K562 (cell line): ENCODE data around the gene SPINK8.

Experiments used
- CREM ChIP-seq: IDR thresholded peaks from 2 replicates; pipeline ENCODE4 v1.6.1; 2014; ENCODE audit warnings: antibody characterized with exemption, low read depth
- EZH2 ChIP-seq: IDR thresholded peaks from 2 replicates; pipeline ENCODE4 v1.6.1; 2012; ENCODE audit warnings: low read depth, mild to moderate bottlenecking, inconsistent platforms, low read length, borderline replicate concordance
- HSF4 ChIP-seq: fragments of 250-450 bp; sonication (Bioruptor Pico); IDR thresholded peaks from 2 replicates; pipeline ENCODE4 v2.1.2; 2022; ENCODE audit warnings: mild to moderate bottlenecking, moderate library complexity, borderline replicate concordance
- JUNB ChIP-seq: fragments of 450-650 bp; formaldehyde crosslinking; conservative IDR thresholded peaks from 2 replicates; pipeline ENCODE4 v1.4.0; 2020; ENCODE audit warnings: mild to moderate bottlenecking
- KDM1A ChIP-seq, 2 experiments: fragments of 450-650 bp; IDR thresholded peaks; 2 replicates each; pipeline ENCODE4 v1.6.1; 2016; ENCODE audit warnings: mild to moderate bottlenecking in 2 of 2
- POLR2AphosphoS5 ChIP-seq: IDR thresholded peaks from 2 replicates; pipeline ENCODE4 v1.6.1; 2011; ENCODE audit warnings: mild to moderate bottlenecking, low read depth, low read length, moderate library complexity; ENCODE audit not compliant: control insufficient read depth, insufficient read depth
- TAF9B ChIP-seq: fragments of 450-650 bp; IDR thresholded peaks from 2 replicates; pipeline ENCODE4 v1.6.1; 2018; ENCODE audit warnings: mild to moderate bottlenecking; ENCODE audit not compliant: partially characterized antibody
- ZKSCAN8 ChIP-seq: fragments of 200-800 bp; sonication (Bioruptor generic); IDR thresholded peaks from 2 replicates; pipeline ENCODE4 v1.6.1; 2016; ENCODE audit warnings: missing genetic modification characterization, missing compliant biosample characterization
- ZNF274 ChIP-seq: IDR thresholded peaks from 2 replicates; pipeline ENCODE4 v1.6.1; 2011; ENCODE audit warnings: low read depth, mild to moderate bottlenecking, low read length, moderate library complexity, borderline replicate concordance

GRCh38 chr3:48369693-48370332, 36.4 kb upstream of the SPINK8 start:
- TF ChIP-seq ZNF274 (no peak), JUNB (CRISPR knock-in tag) (no peak), POLR2AphosphoS5 (no peak), CREM (no peak), HSF4 (CRISPR knock-in tag) (no peak), EZH2 (no peak), KDM1A (IDR thresholded peaks at IDR 0.05) (no peak), ZKSCAN8 (no peak), TAF9B (no peak)
